Activated naive CD4-positive, alpha-beta T cell treated with anti-CD3 and anti-CD28 coated beads for 36 hours (primary cell): Measurements from ENCODE around the gene FBH1. TPM values are rescaled to one million over a fixed set of nuclear protein-coding genes. Genes with fewer than 3 reads are reported as not detected.
"Not testable (repeated sequence)": the region's sequence is repeated elsewhere in the genome, so short reads cannot be mapped to it uniquely, and the experiment has no call there.

Source experiments
- CTCF ChIA-PET: fragments of 350-600 bp; sonication (Branson Sonifier 250); formaldehyde crosslinking; loops from one replicate; lab custom pipeline; 2021; ENCODE audit warnings: antibody characterized with exemption; lab: Charles Lee
- DNase-seq: peaks from one replicate; pipeline ENCODE4 v3.0.0-alpha.2; 2020
- H3K27ac Mint-ChIP-seq: one replicate; pipeline ENCODE4 v1.8.0; 2021; ENCODE audit warnings: mild to moderate bottlenecking, mixed read lengths
- H3K27me3 Mint-ChIP-seq: one replicate; pipeline ENCODE4 v1.8.0; 2021; ENCODE audit warnings: low read depth, mixed read lengths
- H3K36me3 Mint-ChIP-seq: one replicate; pipeline ENCODE4 v1.8.0; 2021; ENCODE audit warnings: low read depth, mixed read lengths
- H3K4me1 Mint-ChIP-seq: one replicate; pipeline ENCODE4 v1.8.0; 2021; ENCODE audit warnings: low read depth, mixed read lengths
- H3K4me3 Mint-ChIP-seq: one replicate; pipeline ENCODE4 v1.8.0; 2021; ENCODE audit warnings: mild to moderate bottlenecking, moderate library complexity, mixed read lengths
- H3K9me3 Mint-ChIP-seq: one replicate; pipeline ENCODE4 v1.8.0; 2021; ENCODE audit warnings: mixed read lengths
- intact Hi-C: fragments of 100-400 bp; cut with micrococcal nuclease; formaldehyde crosslinking; loops from one replicate; pipeline ENCODE4 v1.15.1; 2023
- total RNA-seq, 2 experiments: library from RNA; stranded (reverse); gene quantifications; one replicate each; pipeline ENCODE4 v1.2.3, GENCODE V29; 2021

Gene FBH1
- total RNA-seq = 10 to 100 TPM; 40.4 to 42.7 TPM

DNA sequence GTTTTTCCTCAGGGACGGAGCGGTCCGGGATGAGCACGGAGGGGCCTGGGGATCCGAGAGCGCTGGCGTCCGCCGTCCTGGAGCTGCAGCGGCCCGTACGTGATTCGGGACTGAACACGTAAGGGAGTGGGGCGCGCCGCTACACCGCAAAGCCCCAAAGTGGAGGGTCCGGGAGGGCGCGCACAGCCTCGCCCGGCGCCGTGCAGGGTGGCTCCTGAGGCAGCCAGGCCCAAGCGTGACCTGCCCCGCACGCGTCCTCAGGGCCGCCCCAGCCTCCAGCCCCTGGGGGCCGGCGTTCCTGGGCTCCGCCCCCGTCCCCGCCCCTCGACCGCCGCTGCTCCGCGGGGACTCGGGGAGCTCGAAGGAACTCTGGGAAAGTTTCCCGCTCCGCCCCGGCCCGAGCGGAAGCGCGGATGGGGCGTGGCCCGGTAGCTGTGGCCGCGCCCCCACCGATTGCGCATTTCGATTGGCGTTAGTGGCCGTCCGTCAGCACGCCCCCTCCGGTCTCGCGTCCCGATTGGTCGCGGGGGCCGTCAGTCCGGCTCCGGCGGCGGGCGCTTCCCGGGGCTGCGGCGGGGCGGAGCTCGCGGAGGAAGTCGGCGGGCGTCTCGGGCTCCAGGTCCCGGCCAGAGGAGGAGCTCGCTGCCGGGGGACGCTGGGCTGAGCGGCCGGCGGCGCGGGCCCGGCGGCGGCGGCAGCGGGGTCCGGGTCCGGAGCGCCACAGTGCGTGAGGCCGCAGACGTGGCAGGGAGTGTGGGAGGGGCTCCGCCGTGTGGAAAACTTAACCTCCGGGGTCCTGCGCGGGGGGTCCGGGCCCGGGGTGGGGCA, at the start of gene FBH1, which contains the start of gene ANKRD16:
Gene FBH1 (plus strand): TSS at position 620 of the 828 bp plus-strand sequence. CDS start 103 bp downstream, at position 723.
Gene ANKRD16 (minus strand): TSS at position 270 of the 828 bp plus-strand sequence. CDS start 539 bp downstream, outside the sequence.
- H3K4me1 Mint-ChIP-seq = peaks cover 55% of the 10 kb centered on the region
- intact Hi-C loops = loop anchor here (1.0 to 2.0 kb wide), 5 partner anchors 77 to 261 kb away; partner anchors contain the start of genes GDI2 and RBM17
- H3K9me3 Mint-ChIP-seq = no peaks in the 10 kb centered on the region
- CTCF ChIA-PET = interaction anchor here (0.7 to 1.7 kb wide), 6 partner anchors 9 to 263 kb away, joined by 3 to 6 read pairs (median 4); no protein-coding TSS in a partner anchor
- peak within 1 kb of the TSS; percentile 74 for H3K27ac Mint-ChIP-seq
- DNase-seq = peak; percentile 97
- no peaks in the 10 kb centered on the region for H3K27me3 Mint-ChIP-seq
- peak within 1 kb of the TSS; percentile 92 for H3K4me3 Mint-ChIP-seq
- H3K36me3 Mint-ChIP-seq = peaks cover 21% of the 10 kb centered on the region

DNA sequence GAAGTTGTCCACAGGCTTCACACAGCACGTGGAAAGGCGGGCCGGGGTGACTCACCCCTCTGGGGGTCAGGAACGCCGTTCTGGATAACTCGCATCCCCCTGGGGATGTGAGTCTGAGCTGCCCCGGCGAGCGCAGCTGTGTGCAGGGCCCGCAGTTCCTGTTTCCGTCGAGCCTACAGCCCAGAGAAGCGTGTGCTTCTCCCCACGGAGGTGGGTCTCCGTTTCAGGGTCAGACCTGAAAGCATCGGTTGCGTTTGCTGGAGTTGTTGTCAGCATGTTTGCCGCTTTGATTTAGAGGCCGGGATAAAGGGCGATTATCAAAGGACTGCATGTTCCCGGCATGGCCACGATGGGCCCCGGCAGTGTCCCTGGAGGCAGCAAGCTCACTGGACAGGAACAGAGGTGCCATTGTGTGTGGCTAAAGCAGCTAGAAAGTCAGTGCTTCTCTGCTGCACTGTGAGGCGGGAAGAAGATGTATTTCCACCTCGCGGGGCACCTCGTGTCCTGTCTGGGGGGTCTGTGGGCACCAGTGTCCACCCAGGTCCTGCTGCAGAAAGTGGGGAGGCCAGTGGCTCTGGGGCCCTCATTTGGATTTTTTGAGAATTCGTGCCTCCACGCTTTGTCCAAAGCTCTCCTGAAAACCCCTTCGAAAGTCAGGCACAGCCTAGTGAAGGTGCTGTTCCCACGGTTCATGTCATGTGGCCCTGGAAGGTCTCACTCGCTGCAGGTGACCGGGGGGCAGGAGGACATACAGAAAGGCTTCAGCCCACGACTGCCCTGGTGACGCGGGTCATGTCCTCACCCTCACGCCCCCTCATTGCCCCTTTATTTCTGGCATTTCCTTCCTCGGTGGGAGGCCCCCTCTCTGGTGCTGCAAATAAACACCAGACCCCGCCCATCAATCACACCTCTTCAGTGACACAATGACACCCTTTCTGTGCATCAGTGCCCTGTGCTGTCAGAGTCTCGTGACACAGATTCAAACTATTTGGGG, 49.4 kb upstream of the FBH1 start:
- no peaks in the 10 kb centered on the region for H3K9me3 Mint-ChIP-seq

DNA sequence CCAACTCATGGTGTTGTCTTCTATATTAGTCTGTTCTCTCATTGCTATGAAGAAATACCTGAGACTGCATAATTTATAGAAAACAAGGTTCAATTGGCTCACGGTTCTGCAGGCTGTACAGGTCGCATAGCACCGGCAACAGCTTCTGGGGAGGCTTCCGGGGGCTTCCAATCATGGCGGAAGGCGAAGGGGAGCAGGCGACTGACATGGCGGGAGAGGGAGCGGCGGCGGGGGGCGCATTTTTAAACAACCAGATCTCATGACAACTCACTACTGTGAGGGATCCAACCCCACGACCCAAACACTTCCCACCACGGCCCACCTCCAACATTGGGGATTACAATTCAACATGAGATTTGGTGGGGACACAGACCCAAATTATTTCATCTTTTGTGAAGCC, 48.1 kb upstream of the FBH1 start:
- Mint-ChIP-seq H3K27me3 (no peaks in the 10 kb centered on the region), H3K4me3 (no peak overlapping the region), H3K27ac (no peak overlapping the region), H3K4me1 (peaks cover 34% of the 10 kb centered on the region), H3K36me3 (no peaks in the 10 kb centered on the region), H3K9me3 (no peaks in the 10 kb centered on the region)
- intact Hi-C loops = no loop called here
- no peak for DNase-seq
- CTCF ChIA-PET = no interaction called here

More for the DNA sequence above, 49.4 kb upstream of the FBH1 start:
- H3K4me3 Mint-ChIP-seq = no peak overlapping the region
- H3K36me3 Mint-ChIP-seq = no peaks in the 10 kb centered on the region
- no peaks in the 10 kb centered on the region for H3K27me3 Mint-ChIP-seq
- peaks cover 24% of the 10 kb centered on the region for H3K4me1 Mint-ChIP-seq
- H3K27ac Mint-ChIP-seq = no peak overlapping the region
- no peak for DNase-seq
- CTCF ChIA-PET = no interaction called here
- intact Hi-C loops = no loop called here

DNA sequence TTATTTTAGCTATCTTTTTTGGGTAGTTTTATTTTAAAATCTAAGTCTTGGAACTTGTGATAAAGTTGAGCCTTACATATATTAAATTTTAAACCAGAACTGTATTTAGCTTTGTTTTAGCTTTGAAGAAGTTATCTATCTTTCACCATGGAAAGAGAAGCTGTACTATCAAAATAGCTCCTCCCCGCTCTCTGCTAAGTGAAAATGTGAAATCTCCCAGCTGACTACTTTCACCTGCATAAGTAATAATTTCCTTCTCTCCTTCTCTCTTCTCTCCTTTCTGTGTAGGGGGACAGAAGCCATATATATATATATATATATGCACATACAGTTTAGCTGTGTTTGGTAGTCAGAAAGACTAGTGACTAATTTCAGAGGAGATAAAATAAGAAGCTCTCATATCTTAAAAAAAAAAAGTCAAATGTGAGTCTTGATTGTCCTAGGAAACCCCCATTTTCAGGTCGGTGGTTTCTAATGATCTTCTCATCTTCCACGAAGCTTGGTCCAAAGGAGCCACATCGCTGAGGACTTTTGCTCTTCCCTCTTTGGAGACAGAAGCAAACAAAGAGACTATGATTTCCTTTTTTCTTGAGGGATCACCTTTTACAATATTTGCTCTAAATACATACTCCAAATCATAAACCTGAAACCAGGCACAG, 46.2 kb upstream of the FBH1 start:
- H3K27me3 Mint-ChIP-seq = no peaks in the 10 kb centered on the region
- no peak overlapping the region for H3K4me3 Mint-ChIP-seq
- H3K9me3 Mint-ChIP-seq = no peaks in the 10 kb centered on the region
- H3K27ac Mint-ChIP-seq = peak overlapping the region; percentile 61
- intact Hi-C loops = no loop called here
- H3K4me1 Mint-ChIP-seq = peaks cover 34% of the 10 kb centered on the region
- no peaks in the 10 kb centered on the region for H3K36me3 Mint-ChIP-seq
- no peak for DNase-seq
- CTCF ChIA-PET = interaction anchor here (0.7 to 1.6 kb wide), 6 partner anchors 29 to 214 kb away, joined by 3 to 7 read pairs (median 4); partner anchors contain the start of gene GDI2

DNA sequence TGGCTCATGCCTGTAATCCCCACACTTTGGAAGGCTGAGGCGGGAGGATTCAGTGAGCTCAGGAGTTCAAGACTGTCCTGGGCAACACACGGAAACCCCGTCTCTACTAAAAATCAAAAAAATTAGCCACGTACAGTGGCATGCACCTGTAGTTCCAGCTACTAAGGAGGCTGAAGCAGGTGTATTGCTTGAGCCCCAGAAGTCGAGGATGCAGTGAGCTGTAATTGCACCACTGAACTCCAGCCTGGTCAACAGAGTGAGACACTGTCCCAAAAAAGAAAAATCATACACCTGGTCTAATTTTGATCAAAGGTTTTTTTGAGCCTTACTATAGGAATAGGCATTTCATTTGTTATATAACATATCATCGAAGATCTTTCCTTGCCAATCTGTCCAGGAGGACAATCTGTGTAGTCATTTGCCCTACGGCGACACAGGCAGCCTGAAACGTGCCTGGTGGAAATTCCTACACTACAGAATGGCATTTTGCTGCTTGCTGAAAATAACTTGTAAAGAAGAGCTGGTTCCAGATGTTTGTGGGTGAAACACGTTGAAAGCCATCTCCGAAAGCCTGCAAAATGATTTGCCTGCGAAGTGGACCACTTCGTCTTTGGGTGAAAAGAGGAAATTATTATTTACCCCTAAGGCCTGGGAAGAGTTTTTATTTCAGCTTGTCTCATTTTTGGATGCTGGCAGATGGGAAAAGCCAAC, 45.5 kb upstream of the FBH1 start:
- H3K4me1 Mint-ChIP-seq = peaks cover 34% of the 10 kb centered on the region
- H3K4me3 Mint-ChIP-seq = no peak overlapping the region
- DNase-seq = no peak
- no peaks in the 10 kb centered on the region for H3K36me3 Mint-ChIP-seq
- CTCF ChIA-PET = interaction anchor here (0.7 to 1.6 kb wide), 6 partner anchors 19 to 215 kb away, joined by 3 to 7 read pairs (median 4); partner anchors contain the start of gene GDI2
- intact Hi-C loops = no loop called here
- H3K9me3 Mint-ChIP-seq = no peaks in the 10 kb centered on the region
- H3K27ac Mint-ChIP-seq = peak overlapping the region; percentile 14
- no peaks in the 10 kb centered on the region for H3K27me3 Mint-ChIP-seq

DNA sequence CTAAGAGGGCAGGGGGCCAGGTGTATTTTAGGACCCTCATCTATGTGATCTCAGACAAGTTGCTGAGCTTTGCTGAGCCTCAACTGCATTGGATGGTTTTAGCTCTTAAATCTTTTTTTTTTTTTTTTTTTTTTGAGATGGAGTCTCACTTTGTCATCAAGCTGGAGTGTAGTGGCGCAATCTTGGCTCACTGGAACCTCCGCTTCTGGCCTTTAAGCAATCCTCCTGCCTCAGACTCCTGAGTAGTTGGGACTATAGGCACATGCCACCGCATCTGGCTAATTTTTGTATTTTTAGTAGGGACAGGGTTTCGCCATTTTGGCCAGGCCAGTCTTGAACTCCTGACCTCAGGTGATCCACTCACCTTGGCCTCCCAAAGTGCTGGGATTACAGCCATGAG, 43.4 kb upstream of the FBH1 start:
- CTCF ChIA-PET, DNase-seq, H3K9me3 Mint-ChIP-seq, H3K36me3 Mint-ChIP-seq, H3K27me3 Mint-ChIP-seq, H3K4me3 Mint-ChIP-seq: not testable (repeated sequence)
- intact Hi-C loops = loop anchor here (1.0 kb wide), 1 partner anchor 26 kb away; no protein-coding TSS in a partner anchor
- Mint-ChIP-seq H3K4me1 (peaks cover 34% of the 10 kb centered on the region), H3K27ac (peak overlapping the region; percentile 84)

DNA sequence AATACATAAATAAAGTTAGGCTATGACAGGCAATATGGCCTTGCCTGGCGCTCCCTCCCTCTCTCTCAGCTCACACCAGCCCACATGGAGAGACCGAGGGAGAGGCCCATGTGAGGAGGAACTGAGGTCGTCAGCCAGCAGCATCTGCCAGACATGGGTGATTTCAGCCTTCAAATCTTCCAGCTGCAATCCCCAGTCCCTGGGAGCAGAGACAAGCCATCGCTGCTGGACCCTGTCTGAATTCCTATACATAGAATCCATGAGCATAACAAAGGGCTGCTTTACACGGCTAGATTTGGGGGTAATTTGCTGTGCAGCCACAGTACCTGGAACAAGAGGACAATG, 35.9 kb upstream of the FBH1 start:
- intact Hi-C loops = no loop called here
- Mint-ChIP-seq H3K27me3 (no peaks in the 10 kb centered on the region), H3K9me3 (no peaks in the 10 kb centered on the region), H3K36me3 (no peaks in the 10 kb centered on the region), H3K27ac (no peak overlapping the region), H3K4me3 (no peak overlapping the region), H3K4me1 (no peaks in the 10 kb centered on the region)
- DNase-seq = no peak
- CTCF ChIA-PET = no interaction called here

DNA sequence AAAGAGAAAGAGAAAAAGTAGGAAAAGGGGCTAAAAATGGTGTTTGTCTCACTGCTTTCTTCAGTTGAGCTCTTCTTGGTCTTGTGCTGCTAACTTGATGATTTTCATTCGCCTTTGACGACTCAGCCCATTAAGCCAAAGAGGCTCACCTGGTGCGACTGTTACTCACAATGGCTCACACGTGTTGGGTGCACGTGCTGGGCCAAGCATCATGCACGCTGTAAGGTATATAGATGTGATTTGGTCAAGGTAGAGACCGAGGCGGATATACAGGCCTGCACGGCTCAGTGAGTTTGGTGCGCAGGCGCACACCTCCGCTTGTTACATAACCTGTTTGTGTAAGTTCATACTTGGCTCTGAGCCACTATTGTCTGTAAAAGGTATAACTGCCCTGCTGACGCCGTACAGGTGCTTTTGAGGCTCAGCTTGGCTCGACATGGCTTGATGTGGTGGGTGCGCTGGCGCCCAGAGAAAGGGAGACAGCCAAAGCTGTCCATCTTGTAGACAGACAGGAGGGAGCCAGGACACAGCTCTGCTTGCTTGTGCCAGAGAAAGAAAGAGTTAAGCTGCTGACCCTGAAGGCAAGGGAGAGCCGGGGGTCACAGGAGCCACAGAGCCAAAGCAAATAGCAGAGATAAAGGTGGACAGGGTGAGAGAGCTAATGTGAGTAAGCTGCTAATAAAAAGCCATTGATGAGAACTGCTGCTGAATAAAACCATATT, 33.9 kb upstream of the FBH1 start:
- Mint-ChIP-seq H3K4me1 (no peaks in the 10 kb centered on the region), H3K36me3 (no peaks in the 10 kb centered on the region), H3K27me3 (no peaks in the 10 kb centered on the region), H3K27ac (no peak overlapping the region), H3K4me3 (no peak overlapping the region), H3K9me3 (no peaks in the 10 kb centered on the region)
- intact Hi-C loops = no loop called here
- DNase-seq = no peak
- CTCF ChIA-PET = no interaction called here

DNA sequence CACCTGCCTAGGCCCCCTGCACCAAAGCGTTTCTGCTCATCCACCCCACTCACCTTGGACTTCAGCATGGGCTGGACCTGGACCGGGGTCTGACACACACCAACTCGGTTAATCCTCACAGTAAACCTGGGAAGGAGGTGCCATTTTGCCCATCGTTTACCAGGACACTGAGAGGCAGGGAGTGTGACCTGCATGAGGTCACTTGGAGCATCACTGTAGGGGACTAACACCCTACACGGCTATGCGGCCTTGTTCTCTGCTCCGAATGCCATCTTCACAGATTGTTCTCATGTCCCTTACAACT, 33.4 kb upstream of the FBH1 start:
- CTCF ChIA-PET = no interaction called here
- Mint-ChIP-seq H3K27me3 (no peaks in the 10 kb centered on the region), H3K4me1 (no peaks in the 10 kb centered on the region)

DNA sequence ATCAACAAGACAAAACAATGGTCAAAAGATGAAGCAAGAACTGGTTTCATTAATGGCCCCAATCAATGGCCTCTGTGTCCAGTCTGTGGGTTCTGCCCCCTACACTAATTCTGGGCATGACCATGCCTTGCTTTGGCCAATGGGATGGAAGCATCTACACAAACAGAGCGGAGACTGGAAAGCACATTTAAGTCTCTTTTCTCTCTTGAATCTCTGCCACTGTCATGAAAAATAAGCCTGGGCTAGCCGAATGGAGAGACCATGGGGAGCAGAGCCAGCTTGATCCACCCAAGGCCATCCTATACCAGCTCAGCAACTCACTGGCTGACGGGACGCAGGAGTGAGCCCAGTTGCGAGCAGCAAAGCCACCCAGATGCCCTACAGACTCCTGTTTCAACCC, 31.2 kb upstream of the FBH1 start:
- CTCF ChIA-PET = interaction anchor here (1.3 kb wide), 1 partner anchor 45 kb away, joined by 4 read pairs; the partner anchor contains the start of gene GDI2
- Mint-ChIP-seq H3K27ac (no peak overlapping the region), H3K27me3 (no peaks in the 10 kb centered on the region), H3K36me3 (peaks cover 5% of the 10 kb centered on the region), H3K9me3 (no peaks in the 10 kb centered on the region), H3K4me1 (no peaks in the 10 kb centered on the region), H3K4me3 (no peak overlapping the region)
- no peak for DNase-seq
- intact Hi-C loops = no loop called here

More for the DNA sequence above, 33.4 kb upstream of the FBH1 start:
- DNase-seq = no peak
- Mint-ChIP-seq H3K36me3 (no peaks in the 10 kb centered on the region), H3K27ac (no peak overlapping the region), H3K9me3 (no peaks in the 10 kb centered on the region), H3K4me3 (no peak overlapping the region)
- intact Hi-C loops = no loop called here

DNA sequence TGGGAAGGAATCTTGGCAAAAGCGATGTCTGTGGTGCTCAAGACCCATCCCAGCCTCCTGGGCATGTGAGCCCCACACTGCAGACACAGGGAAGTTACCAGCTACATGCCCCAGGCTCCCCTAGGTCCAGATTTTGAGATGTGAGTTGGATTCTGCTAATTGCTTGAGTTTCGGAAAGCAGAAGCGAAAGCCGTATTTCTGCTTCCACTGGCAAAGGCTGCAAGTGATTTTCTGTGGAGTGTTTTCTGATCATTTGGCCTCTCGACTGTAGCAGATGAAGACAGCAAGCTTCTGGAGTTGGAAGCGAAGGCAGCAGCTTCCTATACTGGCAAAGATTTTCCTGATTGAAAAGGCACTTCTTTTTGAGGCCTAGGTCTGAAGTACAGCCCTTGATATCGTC, 30.0 kb upstream of the FBH1 start:
- no peak overlapping the region for H3K27ac Mint-ChIP-seq
- no peaks in the 10 kb centered on the region for H3K27me3 Mint-ChIP-seq
- no peaks in the 10 kb centered on the region for H3K4me1 Mint-ChIP-seq
- CTCF ChIA-PET = interaction anchor here (0.6 to 1.1 kb wide), 4 partner anchors 11 to 163 kb away, joined by 3 to 6 read pairs (median 4); no protein-coding TSS in a partner anchor
- intact Hi-C loops = no loop called here
- no peaks in the 10 kb centered on the region for H3K9me3 Mint-ChIP-seq
- no peak for DNase-seq
- peaks cover 5% of the 10 kb centered on the region for H3K36me3 Mint-ChIP-seq
- no peak overlapping the region for H3K4me3 Mint-ChIP-seq
